GM19397 (cell line): ENCODE data around the gene GUF1.
"Not testable (repeated sequence)": the region's sequence is repeated elsewhere in the genome, so short reads cannot be mapped to it uniquely, and the experiment has no call there.

Experiments used
- ATAC-seq: cut with Tn5 transposase; IDR thresholded peaks from one replicate; pipeline ENCODE4 v1.9.1; 2021; ENCODE audit warnings: mild to moderate bottlenecking, moderate library complexity; ENCODE audit not compliant: unreplicated experiment

Gene GUF1

GRCh38 chr4:44700427-44700826, 22.2 kb downstream of the GUF1 start:
- no peak for ATAC-seq

GRCh38 chr4:44701037-44701436, 22.8 kb downstream of the GUF1 start:
- ATAC-seq, result no peak

GRCh38 chr4:44704673-44705072, 26.5 kb downstream of the GUF1 start:
- ATAC-seq, result no peak

GRCh38 chr4:44713125-44713524, 34.9 kb downstream of the GUF1 start:
- ATAC-seq, result no peak

- no peak for ATAC-seq
Measured at GRCh38 chr4:44716597-44716996, 38.4 kb downstream of the GUF1 start.

GRCh38 chr4:44720371-44720770, 42.2 kb downstream of the GUF1 start:
- ATAC-seq, result no peak

GRCh38 chr4:44722001-44722400, 43.8 kb downstream of the GUF1 start:
- ATAC-seq, result no peak

GRCh38 chr4:44725166-44725565, 46.9 kb downstream of the GUF1 start:
- no peak for ATAC-seq

- ATAC-seq, result no peak
Measured at GRCh38 chr4:44725726-44726037, 47.5 kb downstream of the GUF1 start.

- ATAC-seq, result peak; percentile 97
Measured at GRCh38 chr4:44726038-44726871, 48.0 kb downstream of the GUF1 start, which contains the start of gene GNPDA2. Gene GNPDA2, minus strand, starts transcription at chr4:44726556. Its CDS starts 4,349 bp downstream, at chr4:44722207.

- no peak for ATAC-seq
Measured at GRCh38 chr4:44727471-44727870, 49.3 kb downstream of the GUF1 start.

- ATAC-seq, result not testable (repeated sequence)
Measured at GRCh38 chr4:44728694-44729093, 50.5 kb downstream of the GUF1 start.

- ATAC-seq, result no peak
Measured at GRCh38 chr4:44736900-44737299, 58.7 kb downstream of the GUF1 start.

GRCh38 chr4:44738615-44739014, 60.4 kb downstream of the GUF1 start:
- ATAC-seq, result no peak

- no peak for ATAC-seq
Measured at GRCh38 chr4:44740201-44740600, 62.0 kb downstream of the GUF1 start.
